ENCODE data around the gene PRKG1. TPM values are rescaled to one million over a fixed set of nuclear protein-coding genes. Genes with fewer than 3 reads are reported as not detected.

PRKG1 gene
- total RNA-seq, 4 donors from 2014 or later: 24.0 to 89.1 (median 45.7) TPM

- Histone ChIP-seq H3K9me3 (no peaks in the 10 kb centered on the region), H3K4me1 (no peaks in the 10 kb centered on the region), H3K4me3 (no peak overlapping the region), H3K27me3 (no peaks in the 10 kb centered on the region), H3K36me3 (no peaks in the 10 kb centered on the region), H3K27ac (no peak overlapping the region)
- no peak for DNase-seq
- no peak for TF ChIP-seq CTCF (IDR thresholded peaks at IDR 0.05)
- TF ChIP-seq POLR2A (IDR thresholded peaks at IDR 0.05): no peak
These were observed 247.7 kb downstream of the PRKG1 start for GRCh38 chr10:51321980-51322379.

- TF ChIP-seq POLR2A (IDR thresholded peaks at IDR 0.05) (no peak), CTCF (IDR thresholded peaks at IDR 0.05) (no peak)
- no peak overlapping the region for H3K27ac ChIP-seq
These were observed 251.4 kb downstream of the PRKG1 start for GRCh38 chr10:51325649-51326048.

GRCh38 chr10:51326174-51326573 is 251.9 kb downstream of the PRKG1 start:
- Histone ChIP-seq H3K4me1 (no peaks in the 10 kb centered on the region), H3K27me3 (no peaks in the 10 kb centered on the region), H3K36me3 (no peaks in the 10 kb centered on the region), H3K27ac (no peak overlapping the region), H3K4me3 (no peak overlapping the region), H3K9me3 (no peaks in the 10 kb centered on the region)
- no peak for TF ChIP-seq CTCF (IDR thresholded peaks at IDR 0.05)
- no peak for TF ChIP-seq POLR2A (IDR thresholded peaks at IDR 0.05)
- no peak for DNase-seq

More at GRCh38 chr10:51325649-51326048, 251.4 kb downstream of the PRKG1 start:
- H3K36me3 ChIP-seq: no peaks in the 10 kb centered on the region
- no peak overlapping the region for H3K4me3 ChIP-seq
- H3K4me1 ChIP-seq: no peaks in the 10 kb centered on the region
- H3K9me3 ChIP-seq: no peaks in the 10 kb centered on the region
- DNase-seq: no peak
- no peaks in the 10 kb centered on the region for H3K27me3 ChIP-seq

GRCh38 chr10:51327432-51327831 is 253.1 kb downstream of the PRKG1 start:
- Histone ChIP-seq H3K4me3 (no peak overlapping the region), H3K27me3 (no peaks in the 10 kb centered on the region), H3K27ac (no peak overlapping the region), H3K36me3 (no peaks in the 10 kb centered on the region), H3K9me3 (no peaks in the 10 kb centered on the region), H3K4me1 (no peaks in the 10 kb centered on the region)
- DNase-seq: no peak
- no peak for TF ChIP-seq CTCF (IDR thresholded peaks at IDR 0.05)
- TF ChIP-seq POLR2A (IDR thresholded peaks at IDR 0.05): no peak

GRCh38 chr10:51340366-51340765 is 266.1 kb downstream of the PRKG1 start:
- no peaks in the 10 kb centered on the region for H3K27me3 ChIP-seq
- no peak for DNase-seq
- no peaks in the 10 kb centered on the region for H3K9me3 ChIP-seq
- H3K4me1 ChIP-seq: no peaks in the 10 kb centered on the region
- H3K36me3 ChIP-seq: no peaks in the 10 kb centered on the region
- H3K4me3 ChIP-seq: no peak overlapping the region
- TF ChIP-seq POLR2A (IDR thresholded peaks at IDR 0.05) (no peak), CTCF (IDR thresholded peaks at IDR 0.05) (no peak)
- no peak overlapping the region for H3K27ac ChIP-seq

Measured in Peyer's patch (tissue), 4 donors.